Smooth muscle cell (in vitro differentiated cells): ENCODE measurements around the gene NDUFB10. TPM values are rescaled to one million over a fixed set of nuclear protein-coding genes. Genes with fewer than 3 reads are reported as not detected.

Experiments
- DNase-seq: peaks from one replicate; lab custom pipeline; 2025; ENCODE audit not compliant: unreplicated experiment; lab: John Stamatoyannopoulos, UW
- H2AFZ ChIP-seq: fragments of 200-600 bp; sonication (generic); 2 replicates; pipeline ENCODE4 v1.6.0; 2016; ENCODE audit warnings: antibody characterized with exemption, low read depth, mild to moderate bottlenecking
- H3F3A ChIP-seq: fragments of 200-600 bp; sonication (generic); 2 replicates; pipeline ENCODE4 v1.6.0; 2017; ENCODE audit warnings: antibody characterized with exemption, low read depth
- H3K27ac ChIP-seq: fragments of 200-600 bp; sonication (generic); 2 replicates; pipeline ENCODE4 v1.5.1; 2016; ENCODE audit warnings: low read depth, mild to moderate bottlenecking
- H3K27me3 ChIP-seq: fragments of 200-600 bp; sonication (generic); 2 replicates; pipeline ENCODE4 v1.6.1; 2016; ENCODE audit warnings: low read depth, mild to moderate bottlenecking
- H3K36me3 ChIP-seq: fragments of 200-600 bp; sonication (generic); 2 replicates; pipeline ENCODE4 v1.5.1; 2016; ENCODE audit warnings: low read depth
- H3K4me1 ChIP-seq: fragments of 200-600 bp; sonication (generic); 2 replicates; pipeline ENCODE4 v1.5.1; 2016; ENCODE audit warnings: low read depth
- H3K4me2 ChIP-seq: fragments of 200-600 bp; sonication (generic); 2 replicates; pipeline ENCODE4 v1.6.0; 2016; ENCODE audit warnings: mild to moderate bottlenecking
- H3K4me3 ChIP-seq: fragments of 200-600 bp; sonication (generic); 2 replicates; pipeline ENCODE4 v1.5.1; 2016; ENCODE audit warnings: mild to moderate bottlenecking
- H3K79me2 ChIP-seq: fragments of 200-600 bp; sonication (generic); 2 replicates; pipeline ENCODE4 v1.6.0; 2016; ENCODE audit warnings: low read depth, mild to moderate bottlenecking
- H3K9ac ChIP-seq: fragments of 200-600 bp; sonication (generic); 2 replicates; pipeline ENCODE4 v1.6.0; 2016; ENCODE audit warnings: low read depth
- H3K9me3 ChIP-seq: fragments of 200-600 bp; sonication (generic); replicated peaks from 2 replicates; pipeline ENCODE4 v1.5.1; 2016; ENCODE audit warnings: low read depth
- H4K20me1 ChIP-seq: fragments of 200-600 bp; sonication (generic); 2 replicates; pipeline ENCODE4 v1.6.0; 2016; ENCODE audit warnings: low read depth
- WGBS: methylation state at CpG from one replicate; pipeline ENCODE4 v1.1.7; 2016; ENCODE audit warnings: low lambda C conversion rate; 5-methylcytosine and 5-hydroxymethylcytosine counted together
- polyA plus RNA-seq: library from polyadenylated mRNA; unstranded; fragments of >200 nt; fragmentation: Nextera tagmentation; extraction: Ambion mirVana; gene quantifications from 2 replicates; pipeline ENCODE4 v1.2.1, GENCODE V29; 2016
- total RNA-seq: library from RNA; depleted of rRNA; stranded (reverse); fragments of >200 nt; gene quantifications from 2 replicates; pipeline ENCODE4 v1.2.3, GENCODE V29; 2014
- TF ChIP-seq, protein P1 (sequence below): fragments of 200-600 bp; sonication (generic); IDR thresholded peaks from 2 replicates; pipeline ENCODE4 v1.5.1; 2017; ENCODE audit warnings: borderline replicate concordance, mild to moderate bottlenecking, antibody characterized with exemption; ENCODE audit not compliant: insufficient read depth, poor library complexity, severe bottlenecking

The NDUFB10 gene
- total and polyA plus RNA-seq, 2 experiments from 2014 or later = 176 to 295 TPM

DNA sequence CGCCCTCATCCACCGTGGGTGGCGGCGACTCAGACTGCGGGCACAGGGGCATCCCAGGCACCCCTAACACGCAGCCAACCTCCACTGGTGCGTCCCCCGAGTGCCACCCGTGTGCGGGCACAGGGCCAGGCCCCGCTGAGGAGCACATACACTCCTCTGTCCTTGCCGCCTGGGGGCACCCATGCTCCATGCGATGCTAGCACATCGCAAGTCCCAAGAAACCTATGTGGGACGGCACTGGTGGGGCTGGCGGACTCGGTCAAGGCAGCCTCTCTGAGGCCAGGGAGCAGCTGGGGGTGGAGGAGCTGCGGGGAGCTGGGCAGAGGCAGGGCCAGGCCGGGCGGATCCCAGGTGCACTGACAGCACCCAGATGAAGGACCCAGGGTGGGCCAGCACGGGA, 46.3 kb downstream of the NDUFB10 start:
- Histone ChIP-seq H3K4me3 (no peak overlapping the region), H3F3A (no peaks in the 10 kb centered on the region), H3K9me3 (no peaks in the 10 kb centered on the region), H3K4me2 (no peak overlapping the region), H3K4me1 (peaks cover 27% of the 10 kb centered on the region), H2AFZ (no peak overlapping the region), H3K27me3 (no peaks in the 10 kb centered on the region), H3K36me3 (no peaks in the 10 kb centered on the region), H3K79me2 (peaks cover 66% of the 10 kb centered on the region), H4K20me1 (peaks cover 81% of the 10 kb centered on the region), H3K27ac (no peak overlapping the region), H3K9ac (no peak overlapping the region)
- TF ChIP-seq, protein P1, sequence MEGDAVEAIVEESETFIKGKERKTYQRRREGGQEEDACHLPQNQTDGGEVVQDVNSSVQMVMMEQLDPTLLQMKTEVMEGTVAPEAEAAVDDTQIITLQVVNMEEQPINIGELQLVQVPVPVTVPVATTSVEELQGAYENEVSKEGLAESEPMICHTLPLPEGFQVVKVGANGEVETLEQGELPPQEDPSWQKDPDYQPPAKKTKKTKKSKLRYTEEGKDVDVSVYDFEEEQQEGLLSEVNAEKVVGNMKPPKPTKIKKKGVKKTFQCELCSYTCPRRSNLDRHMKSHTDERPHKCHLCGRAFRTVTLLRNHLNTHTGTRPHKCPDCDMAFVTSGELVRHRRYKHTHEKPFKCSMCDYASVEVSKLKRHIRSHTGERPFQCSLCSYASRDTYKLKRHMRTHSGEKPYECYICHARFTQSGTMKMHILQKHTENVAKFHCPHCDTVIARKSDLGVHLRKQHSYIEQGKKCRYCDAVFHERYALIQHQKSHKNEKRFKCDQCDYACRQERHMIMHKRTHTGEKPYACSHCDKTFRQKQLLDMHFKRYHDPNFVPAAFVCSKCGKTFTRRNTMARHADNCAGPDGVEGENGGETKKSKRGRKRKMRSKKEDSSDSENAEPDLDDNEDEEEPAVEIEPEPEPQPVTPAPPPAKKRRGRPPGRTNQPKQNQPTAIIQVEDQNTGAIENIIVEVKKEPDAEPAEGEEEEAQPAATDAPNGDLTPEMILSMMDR = no peak
- DNase-seq = no peak
- 92% methylated on average over 21 of the region's 21 CpGs for WGBS

DNA sequence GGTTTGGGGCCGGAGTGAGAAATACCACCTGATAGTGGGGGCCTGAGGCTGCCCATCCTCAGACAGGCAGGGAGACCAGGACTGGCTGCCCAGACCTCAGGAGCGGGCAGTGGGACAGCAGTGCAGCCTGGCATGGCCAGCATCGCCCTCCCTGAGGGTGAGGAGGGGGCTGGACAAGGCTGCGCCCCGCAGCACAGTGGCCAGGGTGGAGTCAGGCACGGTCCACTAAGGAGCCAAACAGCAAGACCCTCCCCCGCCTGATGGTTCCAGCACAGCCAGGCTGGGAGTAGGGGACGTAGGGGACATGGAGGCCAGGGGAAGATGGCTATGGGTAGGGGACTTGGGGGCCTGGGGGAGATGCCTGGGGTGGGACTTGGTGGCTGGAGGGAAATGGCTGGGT, 47.0 kb downstream of the NDUFB10 start:
- Histone ChIP-seq H4K20me1 (peaks cover 76% of the 10 kb centered on the region), H3K4me1 (peaks cover 27% of the 10 kb centered on the region), H3K9me3 (no peaks in the 10 kb centered on the region), H2AFZ (no peak overlapping the region), H3K27me3 (no peaks in the 10 kb centered on the region), H3K27ac (no peak overlapping the region), H3K79me2 (peaks cover 66% of the 10 kb centered on the region), H3K4me3 (no peak overlapping the region), H3K9ac (no peak overlapping the region), H3K36me3 (no peaks in the 10 kb centered on the region), H3F3A (no peaks in the 10 kb centered on the region), H3K4me2 (no peak overlapping the region)
- TF ChIP-seq, protein P1 = no peak
- no peak for DNase-seq
- 98% methylated on average over 7 of the region's 8 CpGs for WGBS

DNA sequence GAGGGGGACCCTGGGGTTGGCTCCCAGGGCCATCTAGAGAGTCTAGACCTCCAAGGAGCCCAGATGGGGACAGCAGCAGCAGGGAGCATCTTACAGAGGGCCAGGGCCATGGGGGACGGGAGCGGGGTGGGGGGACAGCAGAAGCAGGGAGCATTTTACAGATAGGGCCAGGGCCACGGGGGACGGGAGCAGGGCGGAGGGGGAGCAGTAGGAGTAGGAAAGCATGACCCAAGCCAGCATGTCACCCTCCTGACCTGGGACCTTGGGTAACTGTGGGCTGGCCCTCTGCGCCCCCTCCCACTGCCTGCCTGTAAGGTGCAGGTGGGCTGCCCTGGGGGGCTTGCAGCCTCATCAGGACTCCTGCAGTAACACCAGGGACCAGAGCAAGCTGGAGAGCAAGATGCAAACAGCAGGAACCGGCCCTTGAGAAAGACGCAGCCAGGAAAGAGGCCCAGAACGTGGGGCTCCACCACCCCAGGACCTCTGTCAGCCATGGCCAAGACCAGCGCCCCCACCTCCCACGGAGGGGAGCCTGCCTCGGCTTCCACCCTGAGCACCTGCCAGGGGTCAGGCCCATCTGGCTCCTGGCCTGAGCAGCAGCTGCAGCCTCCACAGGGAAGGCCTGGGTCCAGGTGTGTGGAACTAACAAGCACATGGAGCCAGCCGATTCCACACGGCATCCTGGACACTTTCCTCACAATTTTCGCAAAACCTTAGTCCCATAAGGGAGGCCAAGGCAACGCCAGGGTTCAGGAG, 47.9 kb downstream of the NDUFB10 start:
- Histone ChIP-seq H3K4me3 (no peak overlapping the region), H3K4me2 (peak overlapping the region; percentile 90), H3K9ac (no peak overlapping the region), H2AFZ (no peak overlapping the region), H3K36me3 (no peaks in the 10 kb centered on the region), H3K9me3 (no peaks in the 10 kb centered on the region), H3K27ac (no peak overlapping the region), H3K27me3 (no peaks in the 10 kb centered on the region), H3K4me1 (peaks cover 27% of the 10 kb centered on the region), H4K20me1 (peaks cover 69% of the 10 kb centered on the region), H3K79me2 (peaks cover 62% of the 10 kb centered on the region), H3F3A (no peaks in the 10 kb centered on the region)
- 94% methylated on average over 14 of the region's 16 CpGs for WGBS
- TF ChIP-seq, protein P1 = no peak
- DNase-seq = no peak

DNA sequence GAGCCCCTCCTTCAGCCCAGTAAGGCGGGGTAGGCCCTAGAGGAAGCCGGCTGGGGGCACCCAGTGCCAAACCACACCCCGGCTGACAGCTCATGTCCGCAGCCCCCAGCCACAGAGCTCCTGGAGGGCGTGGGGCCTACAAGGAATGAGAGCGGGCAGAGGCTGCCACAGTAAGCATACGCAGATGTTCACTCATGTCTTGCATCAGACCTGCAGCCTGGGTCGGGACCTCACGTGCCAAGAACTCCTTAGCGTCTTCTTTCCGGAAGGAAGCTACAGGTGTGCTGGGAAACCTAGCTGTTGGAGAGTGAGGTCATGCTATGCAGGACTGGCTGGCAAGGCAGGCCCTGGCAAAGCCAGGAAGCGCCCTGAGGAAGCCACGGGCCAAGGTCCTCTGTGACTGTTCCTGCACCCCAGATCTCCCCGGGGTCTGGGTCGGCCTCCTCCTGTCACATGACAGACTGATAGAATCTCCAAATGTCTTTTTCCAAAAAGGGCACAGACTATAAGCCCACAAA, 48.7 kb downstream of the NDUFB10 start:
- H3K9ac ChIP-seq = peak overlapping the region; percentile 88
- WGBS = 84% methylated on average over 15 of the region's 15 CpGs
- H3K9me3 ChIP-seq = no peaks in the 10 kb centered on the region
- TF ChIP-seq, protein P1 = no peak
- H2AFZ ChIP-seq = no peak overlapping the region
- H3K4me3 ChIP-seq = peak overlapping the region; percentile 98
- H3K27me3 ChIP-seq = no peaks in the 10 kb centered on the region
- H3F3A ChIP-seq = no peaks in the 10 kb centered on the region
- H3K79me2 ChIP-seq = peaks cover 62% of the 10 kb centered on the region
- H3K36me3 ChIP-seq = no peaks in the 10 kb centered on the region
- H3K4me2 ChIP-seq = peak overlapping the region; percentile 90
- H3K27ac ChIP-seq = peak overlapping the region; percentile 79
- H4K20me1 ChIP-seq = peaks cover 62% of the 10 kb centered on the region
- H3K4me1 ChIP-seq = peaks cover 27% of the 10 kb centered on the region
- DNase-seq = no peak
